Mucosa of stomach (tissue), 1 donor: ENCODE results near the gene MRPS34.
"Not testable (repeated sequence)": the region's sequence is repeated elsewhere in the genome, so short reads cannot be mapped to it uniquely, and the experiment has no call there.

ENCODE experiments used
- H3K27me3 ChIP-seq: one replicate; pipeline ENCODE4 v1.7.0; 2013; ENCODE audit warnings: mild to moderate bottlenecking, low read length; ENCODE audit not compliant: control insufficient read depth, insufficient read depth
- H3K36me3 ChIP-seq: one replicate; pipeline ENCODE4 v1.7.0; 2013; ENCODE audit warnings: low read length; ENCODE audit not compliant: control insufficient read depth, insufficient read depth
- H3K4me1 ChIP-seq: one replicate; pipeline ENCODE4 v1.7.0; 2013; ENCODE audit warnings: mild to moderate bottlenecking, low read length; ENCODE audit not compliant: control insufficient read depth, insufficient read depth
- H3K4me3 ChIP-seq: one replicate; pipeline ENCODE4 v1.7.0; 2013; ENCODE audit warnings: low read length
- H3K9ac ChIP-seq: one replicate; pipeline ENCODE4 v1.7.0; 2013; ENCODE audit warnings: mild to moderate bottlenecking, low read length, moderate library complexity
- H3K9me3 ChIP-seq: one replicate; pipeline ENCODE4 v1.7.0; 2013; ENCODE audit warnings: mild to moderate bottlenecking, low read length, moderate library complexity; ENCODE audit not compliant: control insufficient read depth
- donor health status: Pancreatic carcinoma.

Gene MRPS34

DNA sequence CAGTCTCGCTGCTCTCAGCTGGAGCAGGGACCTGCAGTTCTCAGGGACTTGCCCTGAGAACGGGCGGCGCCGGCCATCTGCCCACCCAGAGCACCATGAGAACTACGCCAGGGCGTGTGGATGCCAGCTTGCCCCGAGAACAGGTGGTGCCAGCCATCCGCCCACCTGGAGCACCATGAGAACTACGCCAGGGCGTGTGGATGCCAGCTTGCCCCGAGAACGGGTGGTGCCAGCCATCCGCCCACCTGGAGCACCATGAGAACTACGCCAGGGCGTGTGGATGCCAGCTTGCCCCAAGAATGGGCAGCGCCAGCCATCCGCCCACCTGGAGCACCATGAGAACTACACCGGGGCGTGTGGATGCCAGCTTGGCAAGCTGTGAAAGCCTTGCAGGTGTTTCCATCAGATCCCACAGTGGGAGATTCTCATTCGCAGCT lies 40.4 kb downstream of the MRPS34 start:
- H3K9me3 ChIP-seq, H3K36me3 ChIP-seq, H3K27me3 ChIP-seq, H3K9ac ChIP-seq, H3K4me1 ChIP-seq, H3K4me3 ChIP-seq: not testable (repeated sequence)

DNA sequence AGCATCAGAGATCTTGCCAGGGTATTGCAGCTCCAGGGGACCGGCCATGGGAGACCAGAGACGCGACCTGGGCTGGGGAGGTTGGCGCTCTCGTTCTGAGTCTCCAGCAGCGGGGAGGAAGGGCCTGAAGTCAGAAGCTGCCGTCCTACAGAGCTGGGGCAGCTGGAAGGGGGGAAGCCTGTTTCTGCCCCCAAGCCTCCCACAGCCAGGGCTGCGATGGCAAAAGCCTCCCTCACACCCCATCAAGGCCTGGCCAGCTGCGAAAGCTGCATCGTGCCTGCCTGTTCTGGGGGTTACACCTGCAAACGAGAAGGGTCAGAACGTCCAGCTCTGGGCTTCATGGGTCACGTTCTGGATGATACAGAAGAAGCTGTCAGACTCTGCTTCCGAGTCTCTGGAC lies 40.9 kb downstream of the MRPS34 start:
- H3K27me3 ChIP-seq = no peaks in the 10 kb centered on the region
- H3K4me1 ChIP-seq = no peaks in the 10 kb centered on the region
- H3K9me3 ChIP-seq = no peaks in the 10 kb centered on the region
- no peak overlapping the region for H3K9ac ChIP-seq
- H3K4me3 ChIP-seq = no peak overlapping the region
- peaks cover 4% of the 10 kb centered on the region for H3K36me3 ChIP-seq

DNA sequence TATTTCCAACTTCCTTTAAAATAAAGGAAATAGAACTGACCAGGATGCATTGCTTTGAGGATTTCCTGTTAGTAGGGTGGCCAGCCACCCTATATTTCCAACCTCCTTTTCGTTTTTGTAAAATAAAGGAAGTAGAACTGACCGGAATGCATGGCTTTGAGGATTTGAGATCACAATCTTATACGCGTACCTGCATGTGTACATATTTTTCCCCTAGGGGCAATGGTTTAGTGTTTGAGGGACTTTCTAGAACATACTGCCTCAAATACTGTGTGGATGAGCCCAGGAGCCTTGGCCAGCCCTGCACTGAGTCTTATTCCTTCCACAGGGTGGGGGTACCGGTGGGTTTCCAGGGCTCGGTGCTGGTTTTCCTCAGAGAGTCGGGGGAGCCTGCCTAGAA lies 41.3 kb downstream of the MRPS34 start:
- H3K36me3 ChIP-seq = peaks cover 8% of the 10 kb centered on the region
- no peaks in the 10 kb centered on the region for H3K4me1 ChIP-seq
- no peaks in the 10 kb centered on the region for H3K9me3 ChIP-seq
- no peak overlapping the region for H3K4me3 ChIP-seq
- H3K27me3 ChIP-seq = no peaks in the 10 kb centered on the region
- no peak overlapping the region for H3K9ac ChIP-seq

DNA sequence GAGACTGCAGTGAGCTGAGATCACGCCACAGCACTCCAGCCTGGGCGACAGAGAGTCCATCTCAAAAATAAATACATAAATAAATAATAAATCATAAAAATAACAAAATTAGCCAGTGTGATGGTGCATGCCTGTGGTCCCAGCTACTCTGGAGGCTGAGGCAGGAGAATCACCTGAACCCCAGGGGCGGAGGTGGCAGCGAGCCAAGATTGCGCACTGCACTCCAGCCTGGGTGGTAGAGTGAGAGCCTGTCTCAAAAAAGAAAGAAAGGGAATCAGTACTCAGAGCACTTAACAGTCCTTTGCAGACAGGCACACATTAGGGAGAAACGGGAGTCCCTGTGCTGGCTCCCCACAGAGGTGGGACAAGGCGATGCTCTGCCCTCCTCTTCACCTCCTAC lies 41.9 kb downstream of the MRPS34 start:
- Histone ChIP-seq H3K4me1 (no peaks in the 10 kb centered on the region), H3K4me3 (no peak overlapping the region), H3K9ac (no peak overlapping the region), H3K36me3 (peaks cover 8% of the 10 kb centered on the region), H3K9me3 (no peaks in the 10 kb centered on the region), H3K27me3 (no peaks in the 10 kb centered on the region)

DNA sequence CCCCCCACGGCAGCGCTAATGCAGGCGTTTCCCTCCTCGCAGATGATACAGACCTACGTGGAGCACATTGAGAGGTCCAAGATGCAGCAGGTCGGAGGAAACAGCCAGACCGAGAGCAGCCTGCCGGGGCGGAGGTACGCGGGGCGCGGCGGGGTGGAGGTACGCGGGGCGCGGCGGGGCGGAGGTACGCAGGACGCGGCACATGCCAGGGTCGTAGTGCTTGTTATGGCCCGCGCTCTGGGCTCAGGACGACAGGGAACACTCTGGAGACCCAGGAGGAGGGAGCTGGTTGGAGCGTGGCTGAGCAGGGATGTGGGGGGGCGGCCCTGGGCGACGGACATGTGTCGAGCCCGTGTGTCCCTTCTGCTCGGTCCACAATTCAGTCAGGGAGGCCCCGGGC lies 43.5 kb downstream of the MRPS34 start:
- H3K27me3 ChIP-seq = no peaks in the 10 kb centered on the region
- H3K9me3 ChIP-seq = no peaks in the 10 kb centered on the region
- H3K9ac ChIP-seq = no peak overlapping the region
- no peaks in the 10 kb centered on the region for H3K4me1 ChIP-seq
- peaks cover 8% of the 10 kb centered on the region for H3K36me3 ChIP-seq
- no peak overlapping the region for H3K4me3 ChIP-seq

DNA sequence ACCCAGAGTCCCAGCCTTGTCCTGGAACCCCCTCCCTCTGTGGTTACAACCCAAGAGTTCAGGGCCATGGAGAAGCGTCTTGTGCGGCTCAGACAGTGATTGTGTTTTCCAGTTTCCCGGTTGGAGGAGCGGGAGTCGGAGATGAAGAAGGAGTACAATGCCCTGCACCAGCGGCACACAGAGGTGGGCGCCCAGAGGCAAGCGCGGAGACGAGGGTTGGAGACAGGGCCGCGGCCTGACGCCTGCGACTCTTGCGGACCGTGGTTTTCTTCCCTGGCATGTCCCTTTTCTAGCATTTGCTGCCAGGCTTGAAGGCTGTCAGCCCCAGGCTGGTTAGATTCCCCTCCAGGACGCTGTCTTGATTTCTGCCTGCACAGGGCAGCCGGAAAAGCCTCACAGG lies 43.9 kb downstream of the MRPS34 start:
- Histone ChIP-seq H3K4me1 (no peaks in the 10 kb centered on the region), H3K9ac (no peak overlapping the region), H3K36me3 (peaks cover 8% of the 10 kb centered on the region), H3K27me3 (no peaks in the 10 kb centered on the region), H3K4me3 (no peak overlapping the region), H3K9me3 (no peaks in the 10 kb centered on the region)

DNA sequence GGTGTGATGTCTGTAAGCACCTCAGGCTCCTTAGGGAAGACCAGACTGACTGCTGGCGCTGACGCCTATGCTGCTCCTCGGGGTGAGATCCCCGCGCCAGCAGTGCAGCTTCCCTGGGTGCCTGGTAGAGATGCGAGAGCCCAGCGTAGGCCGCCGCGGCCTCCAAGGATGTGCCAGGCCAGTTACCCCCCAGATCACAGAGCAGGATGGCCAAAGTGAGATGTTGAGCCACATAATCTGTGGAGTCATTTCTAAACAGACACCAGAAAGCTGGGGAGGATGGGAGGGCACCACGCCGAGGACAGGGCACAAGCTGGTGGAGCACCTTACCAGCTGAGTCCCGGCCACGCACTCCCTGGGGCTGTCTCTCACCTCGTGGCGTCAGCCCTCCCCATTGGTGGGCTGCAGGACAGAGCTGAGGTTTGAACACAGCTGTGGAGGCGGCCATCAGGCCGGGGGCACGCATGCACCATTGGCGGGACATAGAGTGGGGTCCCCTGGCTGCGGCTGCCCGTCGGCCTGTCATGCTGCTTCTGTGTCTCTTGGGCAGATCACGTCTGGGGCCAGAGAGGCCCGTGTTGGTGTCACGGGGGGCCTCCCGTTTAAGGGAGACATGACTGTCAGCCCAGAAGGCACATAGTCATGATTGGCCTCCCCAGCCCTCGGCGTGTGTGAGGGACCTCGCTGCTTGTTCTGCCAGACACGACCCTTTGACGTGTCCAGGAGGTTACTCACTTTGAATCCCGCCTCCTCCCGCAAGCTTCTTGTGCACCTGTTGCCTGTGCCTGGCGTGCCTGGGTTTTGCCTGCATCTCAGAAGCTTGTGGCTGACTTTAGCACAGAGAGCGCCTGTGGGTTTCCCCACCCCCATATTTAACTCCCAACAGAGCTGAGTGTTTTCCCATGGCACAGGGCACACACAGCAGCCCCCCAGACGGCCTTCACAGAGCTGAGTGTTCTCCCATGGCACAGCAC lies 45.0 kb downstream of the MRPS34 start:
- Histone ChIP-seq H3K4me1 (peaks cover 6% of the 10 kb centered on the region), H3K4me3 (no peak overlapping the region), H3K9me3 (no peaks in the 10 kb centered on the region), H3K36me3 (peaks cover 8% of the 10 kb centered on the region), H3K9ac (no peak overlapping the region), H3K27me3 (no peaks in the 10 kb centered on the region)

DNA sequence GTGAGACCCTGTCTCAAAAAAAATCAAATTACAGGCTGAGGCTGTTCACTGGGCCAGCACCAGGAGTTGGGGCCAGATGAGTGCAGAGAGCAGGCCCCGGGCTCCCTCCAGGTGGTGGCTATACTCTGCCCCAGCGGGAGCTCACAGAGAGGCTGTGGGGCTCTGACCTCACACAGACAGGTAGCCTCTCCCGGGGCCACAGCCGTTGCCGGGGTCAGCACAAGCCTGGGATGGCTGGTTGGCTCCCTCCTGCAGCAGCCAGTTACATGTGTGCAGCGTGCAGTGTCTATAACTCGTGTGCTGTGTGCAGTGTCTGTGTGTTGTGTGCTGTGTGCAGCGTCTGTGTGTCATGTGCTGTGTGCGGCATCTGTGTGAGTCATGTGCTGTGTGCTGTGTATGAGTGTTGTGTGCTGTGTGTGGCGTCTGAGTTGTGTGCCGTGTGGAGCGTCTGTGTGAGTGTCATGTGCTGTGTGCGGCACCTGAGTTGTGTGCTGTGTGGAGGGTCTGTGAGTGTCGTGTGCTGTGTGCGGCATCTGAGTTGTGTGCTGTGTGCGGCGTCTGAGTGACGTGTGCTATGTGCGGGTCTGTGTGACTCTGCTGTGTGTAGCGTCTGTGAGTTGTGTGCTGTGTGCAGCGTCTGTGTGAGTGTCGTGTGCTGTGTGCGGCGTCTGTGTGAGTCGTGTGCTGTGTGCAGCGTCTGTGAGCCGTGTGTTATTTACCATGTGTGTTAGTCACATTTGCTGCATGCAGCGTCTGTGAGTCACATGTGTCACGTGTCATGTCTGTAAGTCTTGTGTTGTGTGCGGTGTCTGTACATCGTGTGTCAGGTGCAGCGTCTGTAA lies 46.1 kb downstream of the MRPS34 start:
- H3K4me1 ChIP-seq = peaks cover 13% of the 10 kb centered on the region
- H3K27me3 ChIP-seq = no peaks in the 10 kb centered on the region
- H3K4me3 ChIP-seq = no peak overlapping the region
- no peaks in the 10 kb centered on the region for H3K9me3 ChIP-seq
- peaks cover 8% of the 10 kb centered on the region for H3K36me3 ChIP-seq
- H3K9ac ChIP-seq = no peak overlapping the region

DNA sequence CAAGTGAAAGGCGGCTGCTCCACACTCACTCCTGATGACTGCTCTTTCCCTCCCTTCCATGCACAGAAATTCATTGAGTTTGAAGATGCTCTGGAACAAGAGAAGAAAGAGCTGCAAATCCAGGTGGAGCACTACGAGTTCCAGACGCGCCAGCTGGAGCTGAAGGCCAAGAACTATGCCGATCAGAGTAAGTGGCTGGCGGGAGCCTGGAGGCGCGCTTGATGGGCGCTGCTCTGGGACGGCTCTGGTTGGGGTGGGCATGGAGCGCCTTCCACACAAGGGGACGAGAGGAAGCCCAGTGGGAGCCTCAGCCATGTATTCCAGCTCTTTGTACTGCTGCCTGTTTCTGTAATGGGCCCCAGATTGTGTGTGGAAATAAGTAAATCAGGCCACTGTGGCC lies 48.4 kb downstream of the MRPS34 start:
- no peaks in the 10 kb centered on the region for H3K9me3 ChIP-seq
- H3K4me3 ChIP-seq = no peak overlapping the region
- H3K4me1 ChIP-seq = peaks cover 19% of the 10 kb centered on the region
- H3K36me3 ChIP-seq = peaks cover 8% of the 10 kb centered on the region
- H3K9ac ChIP-seq = no peak overlapping the region
- H3K27me3 ChIP-seq = no peaks in the 10 kb centered on the region

DNA sequence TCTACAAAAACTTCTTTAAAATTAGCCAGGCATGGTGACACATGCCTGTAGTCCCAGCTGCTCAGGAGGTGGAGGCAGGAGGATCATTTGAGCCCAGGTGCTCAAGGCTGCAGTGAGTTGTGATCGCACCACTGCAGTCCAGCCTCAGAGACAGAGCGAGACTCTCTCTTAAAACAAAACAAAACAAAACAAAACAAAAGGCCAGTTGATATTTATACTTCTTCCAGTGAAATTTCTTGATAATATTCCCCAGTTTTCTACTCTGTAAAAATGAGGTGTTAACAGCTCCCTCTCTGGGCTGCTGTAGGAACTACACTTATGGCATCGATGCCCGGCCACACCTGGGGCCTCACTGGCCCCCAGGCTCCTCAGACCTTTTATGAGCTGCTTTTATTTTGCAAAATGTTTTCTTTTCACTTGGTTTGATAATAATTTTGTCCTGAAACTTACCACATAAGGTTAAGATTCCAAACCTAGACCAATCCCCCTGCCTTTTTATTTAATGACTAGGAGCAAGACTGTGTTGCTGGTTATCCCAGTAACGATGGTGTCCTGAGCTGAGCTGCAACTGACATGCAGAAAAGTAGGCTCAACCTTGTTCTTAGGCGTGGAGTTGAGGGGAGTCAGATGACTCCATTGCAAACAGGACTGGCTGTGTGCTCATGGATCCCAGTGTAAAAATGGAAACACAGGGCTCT lies 49.3 kb downstream of the MRPS34 start:
- no peak overlapping the region for H3K4me3 ChIP-seq
- H3K36me3 ChIP-seq = peaks cover 8% of the 10 kb centered on the region
- H3K9me3 ChIP-seq = no peaks in the 10 kb centered on the region
- H3K9ac ChIP-seq = peak overlapping the region; percentile 43
- H3K4me1 ChIP-seq = peaks cover 19% of the 10 kb centered on the region
- H3K27me3 ChIP-seq = no peaks in the 10 kb centered on the region
